GM19035 (cell line): ENCODE results near the gene PDE3B.
"Not testable (repeated sequence)": the region's sequence is repeated elsewhere in the genome, so short reads cannot be mapped to it uniquely, and the experiment has no call there.

Experiments
- ATAC-seq: cut with Tn5 transposase; IDR thresholded peaks from one replicate; pipeline ENCODE4 v1.9.1; 2021; ENCODE audit not compliant: unreplicated experiment

The PDE3B gene

GRCh38 chr11:14793546-14793945 is 149.9 kb downstream of the PDE3B start:
- ATAC-seq: no peak

GRCh38 chr11:14796028-14796427 is 152.4 kb downstream of the PDE3B start:
- not testable (repeated sequence) for ATAC-seq

GRCh38 chr11:14803846-14804245 is 160.2 kb downstream of the PDE3B start:
- ATAC-seq: no peak

- no peak for ATAC-seq
These were observed 165.9 kb downstream of the PDE3B start for GRCh38 chr11:14809466-14809865.

- no peak for ATAC-seq
These were observed 169.2 kb downstream of the PDE3B start for GRCh38 chr11:14812757-14813156.

- no peak for ATAC-seq
These were observed 169.9 kb downstream of the PDE3B start for GRCh38 chr11:14813516-14813915.

GRCh38 chr11:14818779-14819178 is 175.2 kb downstream of the PDE3B start:
- no peak for ATAC-seq

GRCh38 chr11:14819596-14819995 is 176.0 kb downstream of the PDE3B start:
- no peak for ATAC-seq

- ATAC-seq: no peak
These were observed 177.4 kb downstream of the PDE3B start for GRCh38 chr11:14821031-14821430.

- ATAC-seq: no peak
These were observed 183.0 kb downstream of the PDE3B start for GRCh38 chr11:14826600-14826999.

- no peak for ATAC-seq
These were observed 192.2 kb downstream of the PDE3B start for GRCh38 chr11:14835496-14836492.

- no peak for ATAC-seq
These were observed 198.4 kb downstream of the PDE3B start for GRCh38 chr11:14842002-14842401.

- ATAC-seq: no peak
These were observed 209.1 kb downstream of the PDE3B start for GRCh38 chr11:14852571-14853177.

GRCh38 chr11:14854057-14854456 is 210.5 kb downstream of the PDE3B start:
- ATAC-seq: no peak

- ATAC-seq: no peak
These were observed 212.3 kb downstream of the PDE3B start for GRCh38 chr11:14855890-14856289.

GRCh38 chr11:14857621-14858020 is 214.0 kb downstream of the PDE3B start:
- no peak for ATAC-seq

- no peak for ATAC-seq
These were observed 214.8 kb downstream of the PDE3B start for GRCh38 chr11:14858404-14858803.

- no peak for ATAC-seq
These were observed 216.9 kb downstream of the PDE3B start for GRCh38 chr11:14860511-14860910.

GRCh38 chr11:14861680-14862079 is 218.1 kb downstream of the PDE3B start:
- ATAC-seq: no peak

- not testable (repeated sequence) for ATAC-seq
These were observed 220.2 kb downstream of the PDE3B start for GRCh38 chr11:14863775-14864174.

GRCh38 chr11:14872032-14872431 is 228.4 kb downstream of the PDE3B start:
- no peak for ATAC-seq

- no peak for ATAC-seq
These were observed 230.0 kb downstream of the PDE3B start for GRCh38 chr11:14873632-14874031.
